Trophoblast cell (in vitro differentiated cells and primary cell): ENCODE results near the gene MED26.

Experiments used
- DNase-seq, 2 donors: peaks; one replicate each; pipeline ENCODE4 v3.0.0-alpha.2; 2016
- H2AFZ ChIP-seq: 2 replicates; pipeline ENCODE4 v1.6.1; 2013; ENCODE audit warnings: low read length, moderate library complexity, mild to moderate bottlenecking; ENCODE audit not compliant: insufficient read depth, poor library complexity
- H2AK5ac ChIP-seq: 2 replicates; pipeline ENCODE4 v1.6.1; 2013; ENCODE audit warnings: mild to moderate bottlenecking, low read length
- H2BK120ac ChIP-seq: 2 replicates; pipeline ENCODE4 v1.6.1; 2013; ENCODE audit warnings: low read length, mild to moderate bottlenecking, moderate library complexity; ENCODE audit not compliant: insufficient read depth, poor library complexity
- H2BK12ac ChIP-seq: 2 replicates; pipeline ENCODE4 v1.6.1; 2013; ENCODE audit warnings: mild to moderate bottlenecking, low read length, moderate library complexity
- H2BK5ac ChIP-seq: 2 replicates; pipeline ENCODE4 v1.6.1; 2013; ENCODE audit warnings: low read length, low read depth, moderate library complexity, mild to moderate bottlenecking; ENCODE audit not compliant: poor library complexity
- H3K14ac ChIP-seq: 2 replicates; pipeline ENCODE4 v1.6.1; 2013; ENCODE audit warnings: mild to moderate bottlenecking, low read length
- H3K18ac ChIP-seq: 2 replicates; pipeline ENCODE4 v1.6.1; 2013; ENCODE audit warnings: mild to moderate bottlenecking, low read length
- H3K23ac ChIP-seq: 2 replicates; pipeline ENCODE4 v1.6.1; 2013; ENCODE audit warnings: low read length
- H3K27ac ChIP-seq: 2 replicates; pipeline ENCODE4 v1.5.1; 2013; ENCODE audit warnings: low read depth, mild to moderate bottlenecking, inconsistent platforms, low read length, moderate library complexity
- H3K27me3 ChIP-seq: 2 replicates; pipeline ENCODE4 v1.6.1; 2013; ENCODE audit warnings: inconsistent platforms, mild to moderate bottlenecking, low read length, moderate library complexity; ENCODE audit not compliant: insufficient read depth
- H3K36me3 ChIP-seq, 2 experiments: 1 replicate in 1 of 2; 2 replicates in 1 of 2; pipeline ENCODE4 v1.6.1; 2013; ENCODE audit warnings: low read length in 2 of 2, mild to moderate bottlenecking in 2 of 2, moderate library complexity in 1 of 2; ENCODE audit not compliant: insufficient read depth in 2 of 2, control insufficient read depth in 1 of 2
- H3K4ac ChIP-seq: 2 replicates; pipeline ENCODE4 v1.6.1; 2013; ENCODE audit warnings: low read depth, mild to moderate bottlenecking, low read length, moderate library complexity
- H3K4me1 ChIP-seq, 2 experiments: 1 replicate in 1 of 2; 2 replicates in 1 of 2; pipeline ENCODE4 v1.6.1; 2013; ENCODE audit warnings: low read length in 2 of 2, mild to moderate bottlenecking in 2 of 2, moderate library complexity in 1 of 2; ENCODE audit not compliant: insufficient read depth in 2 of 2, control insufficient read depth in 1 of 2
- H3K4me2 ChIP-seq: 2 replicates; pipeline ENCODE4 v1.6.1; 2013; ENCODE audit warnings: inconsistent platforms, mild to moderate bottlenecking, low read length, moderate library complexity
- H3K4me3 ChIP-seq: 2 replicates; pipeline ENCODE4 v1.5.1; 2013; ENCODE audit warnings: mild to moderate bottlenecking, low read depth, low read length, inconsistent platforms
- H3K79me1 ChIP-seq: one replicate; pipeline ENCODE4 v1.6.1; 2013; ENCODE audit warnings: low read length
- H3K79me2 ChIP-seq: 2 replicates; pipeline ENCODE4 v1.6.1; 2013; ENCODE audit warnings: low read length, mild to moderate bottlenecking; ENCODE audit not compliant: control insufficient read depth, insufficient read depth, poor library complexity
- H3K9ac ChIP-seq: 2 replicates; pipeline ENCODE4 v1.6.1; 2013; ENCODE audit warnings: mild to moderate bottlenecking, low read length
- H3K9me3 ChIP-seq: 2 replicates; pipeline ENCODE4 v1.6.1; 2013; ENCODE audit warnings: low read depth, mild to moderate bottlenecking, control low read depth, inconsistent platforms, low read length; ENCODE audit not compliant: insufficient read depth
- H4K12ac ChIP-seq: 2 replicates; pipeline ENCODE4 v1.6.1; 2013; ENCODE audit warnings: low read depth, mild to moderate bottlenecking, low read length, moderate library complexity
- H4K8ac ChIP-seq: 2 replicates; pipeline ENCODE4 v1.6.1; 2013; ENCODE audit warnings: low read depth, mild to moderate bottlenecking, low read length, moderate library complexity
- H4K91ac ChIP-seq: one replicate; pipeline ENCODE4 v1.6.1; 2013; ENCODE audit warnings: low read depth, mild to moderate bottlenecking, low read length, moderate library complexity
- WGBS: extraction: QIAGEN DNeasy Blood & Tissue Kit; methylation state at CpG from one replicate; pipeline ENCODE4 v1.1.7; 2013; ENCODE audit warnings: missing lambda C conversion rate; ENCODE audit not compliant: insufficient read length, insufficient coverage; ENCODE audit errors: extremely low coverage; 5-methylcytosine and 5-hydroxymethylcytosine counted together

MED26 gene

DNA sequence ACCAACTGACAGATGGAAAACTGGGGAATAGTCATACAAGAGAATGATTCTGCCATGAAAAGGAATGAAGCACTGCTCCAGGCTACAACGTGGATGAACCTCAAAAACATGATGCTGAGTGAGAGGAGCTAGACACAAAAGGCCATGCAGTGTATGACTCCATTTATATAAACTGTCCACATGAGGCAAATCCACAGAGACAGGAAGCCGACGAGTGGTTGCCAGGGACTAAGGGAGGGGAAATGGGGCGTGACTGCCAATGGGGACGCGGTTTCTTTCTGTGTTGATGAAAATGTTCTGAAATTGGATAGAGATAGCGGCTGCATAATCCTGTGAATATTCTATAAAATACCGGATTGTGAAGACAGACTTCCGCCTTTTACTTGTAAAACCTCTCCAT is 21.7 kb upstream of the MED26 start:
- H3K9me3 ChIP-seq = peaks cover 2% of the 10 kb centered on the region
- H3K9ac ChIP-seq = no peak overlapping the region
- no peak overlapping the region for H2BK12ac ChIP-seq
- no peak overlapping the region for H3K14ac ChIP-seq
- no peak overlapping the region for H3K4me2 ChIP-seq
- no peak for DNase-seq
- H3K18ac ChIP-seq = no peak overlapping the region
- no peak overlapping the region for H2AFZ ChIP-seq
- no peak overlapping the region for H2BK5ac ChIP-seq
- no peaks in the 10 kb centered on the region for H3K4me1 ChIP-seq
- H3K4me3 ChIP-seq = no peak overlapping the region
- H3K79me2 ChIP-seq = no peaks in the 10 kb centered on the region
- H3K4ac ChIP-seq = no peak overlapping the region
- no peak overlapping the region for H4K8ac ChIP-seq
- WGBS = no CpG with 5 or more reads among the region's 9 CpGs
- no peak overlapping the region for H3K23ac ChIP-seq
- no peak overlapping the region for H4K91ac ChIP-seq
- H3K79me1 ChIP-seq = no peaks in the 10 kb centered on the region
- H2AK5ac ChIP-seq = no peak overlapping the region
- H3K27me3 ChIP-seq = no peaks in the 10 kb centered on the region
- peaks cover 43 to 64% of the 10 kb centered on the region in 2 experiments for H3K36me3 ChIP-seq
- no peak overlapping the region for H3K27ac ChIP-seq
- no peak overlapping the region for H4K12ac ChIP-seq
- H2BK120ac ChIP-seq = no peak overlapping the region

DNA sequence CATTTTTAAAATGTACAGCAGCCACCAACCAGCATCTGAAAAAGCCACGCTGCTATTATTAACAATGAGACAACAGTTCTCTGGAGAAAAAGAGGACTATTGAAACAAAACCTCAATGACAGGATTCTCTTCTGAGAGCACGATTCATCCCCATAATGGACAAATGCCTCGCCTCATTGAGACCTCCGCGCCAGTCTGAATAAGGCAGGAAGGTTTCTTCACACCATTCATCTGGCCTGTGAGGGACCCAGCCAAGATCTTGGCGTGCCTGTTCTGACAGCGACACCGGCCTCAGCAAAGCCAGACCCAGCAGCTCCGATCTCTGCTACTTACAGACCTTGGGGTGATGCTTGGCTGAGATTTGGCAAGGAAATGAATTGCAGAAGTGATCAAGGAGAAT is 17.1 kb upstream of the MED26 start:
- no peak overlapping the region for H3K4me2 ChIP-seq
- no peak overlapping the region for H3K9ac ChIP-seq
- no peaks in the 10 kb centered on the region for H3K9me3 ChIP-seq
- no peak overlapping the region for H3K4me3 ChIP-seq
- H3K27me3 ChIP-seq = no peaks in the 10 kb centered on the region
- no peak overlapping the region for H3K27ac ChIP-seq
- no peak overlapping the region for H4K12ac ChIP-seq
- H2BK12ac ChIP-seq = no peak overlapping the region
- no peak overlapping the region for H2BK5ac ChIP-seq
- H3K36me3 ChIP-seq = peaks cover 36 to 57% of the 10 kb centered on the region in 2 experiments
- no peak overlapping the region for H2AK5ac ChIP-seq
- no peak overlapping the region for H3K18ac ChIP-seq
- no peaks in the 10 kb centered on the region for H3K79me1 ChIP-seq
- H3K14ac ChIP-seq = no peak overlapping the region
- no peak overlapping the region for H2BK120ac ChIP-seq
- H3K4ac ChIP-seq = no peak overlapping the region
- H4K91ac ChIP-seq = no peak overlapping the region
- no peaks in the 10 kb centered on the region for H3K4me1 ChIP-seq
- H3K79me2 ChIP-seq = no peaks in the 10 kb centered on the region
- H4K8ac ChIP-seq = no peak overlapping the region
- no peak for DNase-seq
- H3K23ac ChIP-seq = no peak overlapping the region
- H2AFZ ChIP-seq = no peak overlapping the region
- WGBS = no CpG with 5 or more reads among the region's 9 CpGs

DNA sequence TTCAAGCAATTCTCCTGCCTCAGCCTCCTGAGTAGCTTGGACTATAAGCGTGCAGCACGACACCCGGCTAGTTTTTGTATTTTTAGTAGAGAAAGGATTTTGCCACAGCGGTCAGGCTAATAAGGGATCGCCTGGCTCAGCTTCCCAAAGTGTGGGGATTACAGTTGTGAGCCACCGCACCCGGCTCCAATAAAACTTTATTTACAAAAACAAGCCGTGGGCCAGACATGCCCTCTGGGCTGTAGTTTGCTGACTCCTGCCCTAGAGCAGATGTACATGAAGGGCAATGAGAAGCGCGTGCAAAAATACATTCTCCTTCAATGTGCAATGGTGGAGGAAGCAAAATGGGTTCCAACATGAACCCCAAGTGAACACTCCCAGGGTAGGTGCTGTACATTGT is 13.7 kb upstream of the MED26 start:
- no peak overlapping the region for H2BK5ac ChIP-seq
- no peak overlapping the region for H3K4ac ChIP-seq
- no peak overlapping the region for H3K27ac ChIP-seq
- H4K8ac ChIP-seq = no peak overlapping the region
- no peak overlapping the region for H3K4me3 ChIP-seq
- H3K79me1 ChIP-seq = no peaks in the 10 kb centered on the region
- H3K27me3 ChIP-seq = no peaks in the 10 kb centered on the region
- H2AK5ac ChIP-seq = no peak overlapping the region
- no peak overlapping the region for H4K12ac ChIP-seq
- no peak overlapping the region for H3K18ac ChIP-seq
- H3K9me3 ChIP-seq = no peaks in the 10 kb centered on the region
- WGBS = no CpG with 5 or more reads among the region's 10 CpGs
- no peak overlapping the region for H2BK12ac ChIP-seq
- DNase-seq = no peak
- no peak overlapping the region for H3K23ac ChIP-seq
- H3K4me1 ChIP-seq = peaks cover 7 to 11% of the 10 kb centered on the region in 2 experiments
- H3K9ac ChIP-seq = no peak overlapping the region
- H3K4me2 ChIP-seq = no peak overlapping the region
- H3K36me3 ChIP-seq = peaks cover 32 to 58% of the 10 kb centered on the region in 2 experiments
- no peak overlapping the region for H3K14ac ChIP-seq
- no peaks in the 10 kb centered on the region for H3K79me2 ChIP-seq
- H2AFZ ChIP-seq = no peak overlapping the region
- no peak overlapping the region for H4K91ac ChIP-seq
- no peak overlapping the region for H2BK120ac ChIP-seq

DNA sequence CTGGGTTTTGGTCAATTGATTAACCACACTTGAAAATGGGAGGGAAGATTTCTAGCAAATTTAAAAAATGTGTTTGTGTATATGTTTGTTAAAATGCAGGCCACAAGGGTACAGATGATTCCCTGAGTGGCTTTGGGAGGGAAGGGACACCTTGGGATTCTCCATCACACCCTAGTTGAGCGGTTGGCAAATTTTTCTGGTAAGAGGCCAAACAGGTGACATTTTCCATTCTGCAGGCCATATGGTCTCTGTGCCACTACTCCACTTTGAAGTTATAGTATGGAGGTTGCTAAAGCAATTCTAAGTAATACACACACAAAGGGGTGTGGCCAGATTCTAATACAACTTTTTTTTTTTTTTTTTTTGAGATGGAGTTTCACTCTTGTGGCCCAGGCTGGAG is 12.9 kb upstream of the MED26 start:
- no peak overlapping the region for H3K4ac ChIP-seq

More for the DNA sequence above, 12.9 kb upstream of the MED26 start:
- Histone ChIP-seq H3K79me1 (no peaks in the 10 kb centered on the region), H2BK12ac (no peak overlapping the region), H2BK120ac (no peak overlapping the region), H3K27me3 (no peaks in the 10 kb centered on the region), H3K23ac (no peak overlapping the region), H3K4me2 (no peak overlapping the region), H2AFZ (no peak overlapping the region), H3K4me3 (no peak overlapping the region), H4K91ac (no peak overlapping the region), H2AK5ac (no peak overlapping the region), H2BK5ac (no peak overlapping the region), H3K36me3 (peaks cover 30 to 54% of the 10 kb centered on the region in 2 experiments), H3K27ac (no peak overlapping the region), H3K14ac (no peak overlapping the region), H3K18ac (no peak overlapping the region), H3K79me2 (no peaks in the 10 kb centered on the region), H3K9ac (no peak overlapping the region), H3K4me1 (peaks cover 7 to 11% of the 10 kb centered on the region in 2 experiments), H4K12ac (no peak overlapping the region), H4K8ac (no peak overlapping the region), H3K9me3 (no peaks in the 10 kb centered on the region)
- WGBS = no CpG with 5 or more reads among the region's 1 CpG
- no peak for DNase-seq
